ENCODE measurements around the gene NRDE2. TPM values are rescaled to one million over a fixed set of nuclear protein-coding genes. Genes with fewer than 3 reads are reported as not detected.
A peak's percentile ranks its signal among the peaks of the same experiment; 100 is the strongest.

NRDE2 gene, protein sequence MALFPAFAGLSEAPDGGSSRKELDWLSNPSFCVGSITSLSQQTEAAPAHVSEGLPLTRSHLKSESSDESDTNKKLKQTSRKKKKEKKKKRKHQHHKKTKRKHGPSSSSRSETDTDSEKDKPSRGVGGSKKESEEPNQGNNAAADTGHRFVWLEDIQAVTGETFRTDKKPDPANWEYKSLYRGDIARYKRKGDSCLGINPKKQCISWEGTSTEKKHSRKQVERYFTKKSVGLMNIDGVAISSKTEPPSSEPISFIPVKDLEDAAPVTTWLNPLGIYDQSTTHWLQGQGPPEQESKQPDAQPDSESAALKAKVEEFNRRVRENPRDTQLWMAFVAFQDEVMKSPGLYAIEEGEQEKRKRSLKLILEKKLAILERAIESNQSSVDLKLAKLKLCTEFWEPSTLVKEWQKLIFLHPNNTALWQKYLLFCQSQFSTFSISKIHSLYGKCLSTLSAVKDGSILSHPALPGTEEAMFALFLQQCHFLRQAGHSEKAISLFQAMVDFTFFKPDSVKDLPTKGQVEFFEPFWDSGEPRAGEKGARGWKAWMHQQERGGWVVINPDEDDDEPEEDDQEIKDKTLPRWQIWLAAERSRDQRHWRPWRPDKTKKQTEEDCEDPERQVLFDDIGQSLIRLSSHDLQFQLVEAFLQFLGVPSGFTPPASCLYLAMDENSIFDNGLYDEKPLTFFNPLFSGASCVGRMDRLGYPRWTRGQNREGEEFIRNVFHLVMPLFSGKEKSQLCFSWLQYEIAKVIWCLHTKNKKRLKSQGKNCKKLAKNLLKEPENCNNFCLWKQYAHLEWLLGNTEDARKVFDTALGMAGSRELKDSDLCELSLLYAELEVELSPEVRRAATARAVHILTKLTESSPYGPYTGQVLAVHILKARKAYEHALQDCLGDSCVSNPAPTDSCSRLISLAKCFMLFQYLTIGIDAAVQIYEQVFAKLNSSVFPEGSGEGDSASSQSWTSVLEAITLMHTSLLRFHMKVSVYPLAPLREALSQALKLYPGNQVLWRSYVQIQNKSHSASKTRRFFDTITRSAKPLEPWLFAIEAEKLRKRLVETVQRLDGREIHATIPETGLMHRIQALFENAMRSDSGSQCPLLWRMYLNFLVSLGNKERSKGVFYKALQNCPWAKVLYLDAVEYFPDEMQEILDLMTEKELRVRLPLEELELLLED
- total RNA-seq (ENCODE audit: unreplicated experiment) = 20.8 TPM
- long read RNA-seq, partial matches to known transcripts = 1 of 4 reads
- long read RNA-seq, other reads (novel, unspliced or antisense) = 3 of 4 reads

DNA sequence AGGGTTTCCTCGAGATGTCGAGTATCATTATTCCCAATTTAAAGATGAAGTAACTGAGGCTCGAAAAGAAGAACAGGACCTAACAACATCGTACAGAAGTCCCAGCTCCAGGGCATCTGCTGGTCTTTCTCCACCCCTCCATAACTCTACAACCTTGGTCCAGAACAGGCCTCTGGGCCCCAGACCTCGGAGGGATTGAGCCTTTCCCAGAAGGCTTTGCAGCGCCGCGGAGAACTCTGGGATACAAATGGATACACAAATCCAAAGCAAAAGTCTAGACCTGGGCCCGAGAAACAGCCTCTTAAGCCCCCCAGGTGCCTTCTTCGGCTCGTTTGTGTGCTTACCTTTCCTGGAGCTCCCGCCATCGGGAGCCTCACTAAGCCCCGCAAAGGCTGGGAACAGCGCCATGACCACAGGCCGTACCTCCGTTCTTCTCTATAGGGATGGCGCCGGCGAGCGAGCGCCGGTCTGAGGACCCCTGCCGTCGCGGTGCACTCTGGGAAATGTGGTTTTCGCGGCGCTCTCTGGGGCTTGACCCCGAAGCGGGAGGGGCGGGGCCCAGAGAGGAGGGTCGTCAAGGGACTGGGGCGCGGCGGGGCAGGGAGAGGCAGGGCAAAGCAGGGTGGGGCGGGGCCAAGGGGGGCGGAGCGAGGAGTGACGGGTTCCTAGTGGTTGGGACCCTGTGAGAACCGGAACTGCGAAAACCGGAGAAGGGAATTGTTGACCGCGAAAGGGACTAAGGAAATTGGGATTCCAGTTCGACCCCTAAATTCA is at the start of gene NRDE2:
Gene NRDE2, minus strand, starts transcription at position 445 of the 774 bp plus-strand sequence. Its CDS starts 37 bp downstream, at position 408.
- peak within 1 kb of the TSS; percentile 86 for H3K27ac Mint-ChIP-seq (ENCODE audit: unreplicated experiment)
- H3K27me3 Mint-ChIP-seq (ENCODE audit: unreplicated experiment) = peaks cover 1% of the 10 kb centered on the region
- no peaks in the 10 kb centered on the region for H3K9me3 Mint-ChIP-seq (ENCODE audit: unreplicated experiment)
- peak; percentile 100 for DNase-seq (ENCODE audit: low spot score)
- TF ChIP-seq, protein P1, sequence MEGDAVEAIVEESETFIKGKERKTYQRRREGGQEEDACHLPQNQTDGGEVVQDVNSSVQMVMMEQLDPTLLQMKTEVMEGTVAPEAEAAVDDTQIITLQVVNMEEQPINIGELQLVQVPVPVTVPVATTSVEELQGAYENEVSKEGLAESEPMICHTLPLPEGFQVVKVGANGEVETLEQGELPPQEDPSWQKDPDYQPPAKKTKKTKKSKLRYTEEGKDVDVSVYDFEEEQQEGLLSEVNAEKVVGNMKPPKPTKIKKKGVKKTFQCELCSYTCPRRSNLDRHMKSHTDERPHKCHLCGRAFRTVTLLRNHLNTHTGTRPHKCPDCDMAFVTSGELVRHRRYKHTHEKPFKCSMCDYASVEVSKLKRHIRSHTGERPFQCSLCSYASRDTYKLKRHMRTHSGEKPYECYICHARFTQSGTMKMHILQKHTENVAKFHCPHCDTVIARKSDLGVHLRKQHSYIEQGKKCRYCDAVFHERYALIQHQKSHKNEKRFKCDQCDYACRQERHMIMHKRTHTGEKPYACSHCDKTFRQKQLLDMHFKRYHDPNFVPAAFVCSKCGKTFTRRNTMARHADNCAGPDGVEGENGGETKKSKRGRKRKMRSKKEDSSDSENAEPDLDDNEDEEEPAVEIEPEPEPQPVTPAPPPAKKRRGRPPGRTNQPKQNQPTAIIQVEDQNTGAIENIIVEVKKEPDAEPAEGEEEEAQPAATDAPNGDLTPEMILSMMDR (IDR thresholded peaks at IDR 0.05; ENCODE audit: unreplicated experiment) = no peak
- peaks cover 3% of the 10 kb centered on the region for H3K36me3 Mint-ChIP-seq (ENCODE audit: low read depth, unreplicated experiment)
- H3K4me1 Mint-ChIP-seq (ENCODE audit: unreplicated experiment) = peaks cover 8% of the 10 kb centered on the region
- peak within 1 kb of the TSS; percentile 88 for H3K4me3 Mint-ChIP-seq (ENCODE audit: unreplicated experiment)

DNA sequence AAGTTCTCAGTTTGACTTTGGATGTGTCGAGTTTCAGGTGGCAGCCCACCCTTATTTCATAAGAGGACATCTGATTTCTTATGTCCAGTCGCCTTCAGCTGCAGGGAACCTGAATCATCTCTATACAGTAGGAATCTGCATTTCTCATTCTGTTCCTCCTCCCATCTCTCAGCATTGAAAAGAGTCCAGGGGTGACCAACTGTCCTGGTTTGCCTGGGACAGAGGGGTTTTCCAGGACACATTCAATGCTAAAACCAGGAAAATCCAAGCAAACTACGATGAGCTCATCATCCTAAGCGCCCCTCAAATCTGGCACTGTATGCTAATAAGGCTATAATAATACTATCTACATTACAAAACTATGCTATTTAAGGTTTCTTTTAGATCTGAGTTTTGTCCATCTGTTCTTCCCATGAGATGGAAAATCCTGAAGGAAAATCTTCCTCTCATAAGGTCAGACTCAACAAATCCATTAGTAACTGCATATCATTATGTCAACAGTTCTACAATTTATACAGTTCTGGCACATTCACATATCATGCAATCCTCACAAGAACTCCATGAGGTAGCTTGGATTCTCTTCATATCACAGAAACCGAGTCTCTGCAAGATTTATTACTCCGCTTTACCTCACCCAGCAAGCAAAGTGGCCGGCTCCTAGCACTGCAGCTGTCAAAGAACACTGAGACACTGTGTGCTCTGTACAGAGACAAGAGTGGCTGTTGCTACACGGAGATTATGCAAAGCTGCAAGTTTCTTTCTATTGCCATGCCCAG is 49.5 kb upstream of the NRDE2 start:
- peaks cover 11% of the 10 kb centered on the region for H3K4me1 Mint-ChIP-seq (ENCODE audit: unreplicated experiment)
- TF ChIP-seq, protein P1 (IDR thresholded peaks at IDR 0.05; ENCODE audit: unreplicated experiment) = no peak
- no peak overlapping the region for H3K4me3 Mint-ChIP-seq (ENCODE audit: unreplicated experiment)
- no peaks in the 10 kb centered on the region for H3K9me3 Mint-ChIP-seq (ENCODE audit: unreplicated experiment)
- peaks cover 2% of the 10 kb centered on the region for H3K27me3 Mint-ChIP-seq (ENCODE audit: unreplicated experiment)
- H3K36me3 Mint-ChIP-seq (ENCODE audit: low read depth, unreplicated experiment) = no peaks in the 10 kb centered on the region
- no peak overlapping the region for H3K27ac Mint-ChIP-seq (ENCODE audit: unreplicated experiment)
- DNase-seq (ENCODE audit: low spot score) = no peak

DNA sequence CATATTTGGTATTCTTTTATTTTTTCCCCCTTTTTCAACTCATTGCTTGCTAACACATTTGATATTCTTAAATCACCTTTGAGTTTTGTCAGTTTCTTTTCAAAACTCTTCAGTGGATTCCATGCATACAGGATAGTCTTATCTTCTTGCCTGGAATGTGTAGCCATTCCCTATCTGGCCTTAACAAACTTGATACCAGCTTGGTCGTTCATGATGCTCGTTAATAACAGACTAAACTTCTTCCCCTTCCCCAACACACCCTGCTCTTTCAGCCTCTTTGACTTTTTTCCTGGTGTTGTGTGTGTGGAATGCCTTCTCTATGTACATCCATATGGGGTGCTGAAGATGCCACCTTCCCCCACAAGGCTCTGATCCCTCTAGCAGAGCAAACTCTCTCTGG is 47.4 kb upstream of the NRDE2 start:
- H3K4me1 Mint-ChIP-seq (ENCODE audit: unreplicated experiment) = peaks cover 3% of the 10 kb centered on the region
- no peak overlapping the region for H3K4me3 Mint-ChIP-seq (ENCODE audit: unreplicated experiment)
- no peaks in the 10 kb centered on the region for H3K36me3 Mint-ChIP-seq (ENCODE audit: low read depth, unreplicated experiment)
- peaks cover 2% of the 10 kb centered on the region for H3K27me3 Mint-ChIP-seq (ENCODE audit: unreplicated experiment)
- TF ChIP-seq, protein P1 (IDR thresholded peaks at IDR 0.05; ENCODE audit: unreplicated experiment) = no peak
- DNase-seq (ENCODE audit: low spot score) = no peak
- H3K9me3 Mint-ChIP-seq (ENCODE audit: unreplicated experiment) = no peaks in the 10 kb centered on the region
- no peak overlapping the region for H3K27ac Mint-ChIP-seq (ENCODE audit: unreplicated experiment)

DNA sequence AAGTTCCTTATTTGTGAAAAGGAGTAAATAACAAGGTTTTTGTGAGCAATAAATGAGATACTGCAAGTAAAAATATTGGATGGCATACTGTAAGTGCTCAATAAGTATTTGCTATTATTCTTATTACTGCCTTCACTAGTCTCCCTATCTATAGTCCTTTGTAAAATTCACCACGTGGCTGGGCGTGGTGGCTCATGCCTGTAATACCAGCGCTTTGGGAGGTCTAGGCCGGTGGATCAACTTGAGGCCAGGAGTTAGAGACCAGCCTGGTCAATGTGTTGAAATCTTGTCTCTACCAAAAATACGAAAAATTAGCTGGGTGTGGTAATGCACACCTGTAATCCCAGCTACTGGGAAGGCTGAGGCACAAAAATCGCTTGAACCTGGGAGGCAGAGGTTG is 46.5 kb upstream of the NRDE2 start:
- H3K4me3 Mint-ChIP-seq (ENCODE audit: unreplicated experiment) = no peak overlapping the region
- H3K4me1 Mint-ChIP-seq (ENCODE audit: unreplicated experiment) = no peaks in the 10 kb centered on the region
- H3K27me3 Mint-ChIP-seq (ENCODE audit: unreplicated experiment) = peaks cover 2% of the 10 kb centered on the region
- H3K36me3 Mint-ChIP-seq (ENCODE audit: low read depth, unreplicated experiment) = no peaks in the 10 kb centered on the region
- no peak for DNase-seq (ENCODE audit: low spot score)
- H3K27ac Mint-ChIP-seq (ENCODE audit: unreplicated experiment) = no peak overlapping the region
- H3K9me3 Mint-ChIP-seq (ENCODE audit: unreplicated experiment) = no peaks in the 10 kb centered on the region
- TF ChIP-seq, protein P1 (IDR thresholded peaks at IDR 0.05; ENCODE audit: unreplicated experiment) = no peak

All from endothelial cell (in vitro differentiated cells).